Hepatic stellate cell (primary cell): ENCODE results near the gene TAS2R14.

Experiments used
- DNase-seq: peaks from one replicate; pipeline ENCODE4 v3.0.0; 2011; ENCODE audit warnings: low spot score

TAS2R14 gene

DNA sequence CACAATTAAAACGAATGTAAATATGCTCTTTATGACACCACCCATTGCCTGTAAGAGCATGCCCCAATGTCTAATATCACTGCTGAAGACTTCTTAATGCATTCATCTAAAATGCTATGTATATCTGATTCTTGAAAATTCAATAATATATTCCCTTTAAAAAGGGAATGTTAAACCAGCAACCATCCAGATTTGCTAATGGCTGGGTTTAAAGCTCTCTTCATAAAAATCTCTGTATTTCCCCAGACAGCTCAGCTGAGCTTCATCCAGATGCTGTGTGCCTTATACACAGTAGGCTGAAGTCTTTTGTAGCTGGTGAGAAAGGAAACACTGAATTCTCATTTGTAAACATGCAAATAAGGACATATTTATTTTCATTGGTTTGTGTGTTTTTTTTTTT lies at the start of gene TAS2R14:
Gene TAS2R14 (minus strand): TSS at position 101 of the 400 bp plus-strand sequence. CDS start 56 bp downstream, at position 45.
- no peak for DNase-seq

- no peak for DNase-seq
Observed at GRCh38 chr12:10986812-10987211, 47.7 kb upstream of the TAS2R14 start, which contains the start of gene TAS2R50. TAS2R50 (minus strand) TSS chr12:10986912; CDS start chr12:10986860, 52 bp downstream.

DNA sequence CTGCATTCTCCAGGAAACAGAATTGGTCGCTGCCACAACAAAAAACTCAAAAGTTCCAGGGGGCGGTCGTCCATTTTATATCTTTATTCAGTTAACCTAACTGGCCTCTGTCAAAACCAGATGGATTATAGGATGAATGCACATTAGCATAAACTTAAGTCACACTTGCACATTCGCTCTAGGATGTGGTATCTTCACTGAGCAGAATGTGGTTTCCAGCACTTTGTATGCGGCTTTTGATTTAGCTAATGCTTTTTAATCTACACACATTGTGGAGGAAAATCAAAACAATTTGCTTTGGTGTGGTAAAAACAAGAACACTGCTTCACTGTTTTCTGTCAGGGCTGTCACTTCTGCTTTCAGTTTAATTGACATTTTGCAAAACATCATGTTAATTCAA lies 43.2 kb upstream of the TAS2R14 start:
- DNase-seq, result no peak

DNA sequence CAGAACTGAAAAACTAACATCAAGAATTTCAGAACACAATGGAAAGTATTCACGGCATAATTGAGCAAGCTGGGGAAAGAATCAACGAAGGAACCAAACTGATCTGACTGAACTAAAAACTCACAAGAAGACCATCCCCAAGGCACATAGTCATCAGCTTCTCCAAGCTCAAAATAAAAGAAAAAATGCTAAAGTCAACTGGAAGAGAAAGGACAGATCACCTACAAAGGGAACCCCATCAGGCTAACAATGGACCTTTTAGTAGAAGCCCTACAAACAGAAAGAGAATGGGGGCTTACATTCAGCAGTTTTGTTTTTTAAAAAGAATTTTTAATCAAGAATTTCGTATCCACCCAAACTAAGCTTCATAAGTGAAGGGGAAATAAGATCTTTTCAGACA lies 35.9 kb upstream of the TAS2R14 start:
- DNase-seq, result no peak

GRCh38 chr12:10968765-10969456 lies 29.8 kb upstream of the TAS2R14 start:
- DNase-seq, result no peak

- DNase-seq, result peak; percentile 6
Observed at GRCh38 chr12:10967409-10967808, 28.3 kb upstream of the TAS2R14 start.

DNA sequence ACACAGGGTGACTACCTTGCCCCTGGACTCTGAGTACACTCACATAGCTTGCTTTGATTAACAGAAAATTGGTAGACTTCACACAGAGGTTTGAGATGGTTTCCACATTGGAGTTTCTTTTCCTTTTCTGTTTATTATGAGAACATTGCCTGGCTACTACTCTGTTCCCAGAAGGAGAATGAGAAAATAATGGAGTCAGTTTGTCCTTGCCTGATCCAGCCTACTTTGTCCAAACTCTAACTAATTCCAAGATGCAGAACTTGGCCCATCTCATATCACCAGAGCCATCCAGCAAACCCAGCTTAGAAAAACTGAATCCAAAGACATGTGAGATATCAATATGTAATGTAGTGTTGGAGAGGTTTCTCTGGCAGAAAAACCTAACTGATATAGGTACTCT lies 27.3 kb upstream of the TAS2R14 start:
- no peak for DNase-seq

GRCh38 chr12:10965476-10965875 lies 26.4 kb upstream of the TAS2R14 start:
- no peak for DNase-seq

- no peak for DNase-seq
Observed at GRCh38 chr12:10960211-10960610, 21.1 kb upstream of the TAS2R14 start.

- DNase-seq, result no peak
Observed at GRCh38 chr12:10959804-10960203, 20.7 kb upstream of the TAS2R14 start.

- DNase-seq, result no peak
Observed at GRCh38 chr12:10957741-10958140, 18.7 kb upstream of the TAS2R14 start.

GRCh38 chr12:10956085-10956484 lies 17.0 kb upstream of the TAS2R14 start:
- no peak for DNase-seq

DNA sequence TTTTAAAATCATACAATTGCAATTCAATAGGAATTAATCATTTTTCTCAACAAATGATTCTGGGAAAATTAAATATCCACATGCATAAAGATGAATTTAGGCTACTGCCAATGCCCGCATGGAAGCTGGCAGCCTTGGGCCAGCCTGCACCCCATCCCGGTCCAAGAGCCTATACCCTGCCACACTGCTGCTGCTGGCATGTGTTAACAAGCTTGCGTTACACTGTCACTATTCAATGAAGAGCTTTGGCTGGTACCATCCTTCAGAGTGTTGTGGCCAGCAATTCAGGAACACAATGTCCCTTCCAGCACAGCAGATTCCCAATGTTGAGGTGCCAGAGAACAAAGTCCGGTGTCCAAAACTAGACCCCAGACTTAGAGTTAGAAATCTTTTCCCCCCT lies 13.6 kb upstream of the TAS2R14 start:
- no peak for DNase-seq

DNA sequence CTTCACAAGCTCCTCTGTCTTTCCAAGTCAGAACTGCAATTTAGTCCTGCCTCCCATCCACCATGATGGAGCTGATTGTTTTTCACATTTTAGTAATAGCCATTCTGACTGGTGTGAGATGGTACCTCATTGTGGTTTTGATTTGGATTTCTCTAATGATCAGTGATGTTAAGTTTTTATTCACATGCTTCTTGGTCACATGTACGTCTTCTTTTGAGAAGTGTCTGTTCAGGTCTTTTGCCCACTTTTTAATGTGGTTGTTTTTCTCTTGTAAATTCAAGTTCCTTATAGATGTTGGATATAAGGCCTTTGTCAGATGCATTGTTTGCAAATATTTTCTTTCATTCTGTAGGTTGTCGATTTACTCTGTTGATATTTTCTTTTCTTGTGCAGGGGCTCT lies 4.1 kb upstream of the TAS2R14 start:
- no peak for DNase-seq

DNA sequence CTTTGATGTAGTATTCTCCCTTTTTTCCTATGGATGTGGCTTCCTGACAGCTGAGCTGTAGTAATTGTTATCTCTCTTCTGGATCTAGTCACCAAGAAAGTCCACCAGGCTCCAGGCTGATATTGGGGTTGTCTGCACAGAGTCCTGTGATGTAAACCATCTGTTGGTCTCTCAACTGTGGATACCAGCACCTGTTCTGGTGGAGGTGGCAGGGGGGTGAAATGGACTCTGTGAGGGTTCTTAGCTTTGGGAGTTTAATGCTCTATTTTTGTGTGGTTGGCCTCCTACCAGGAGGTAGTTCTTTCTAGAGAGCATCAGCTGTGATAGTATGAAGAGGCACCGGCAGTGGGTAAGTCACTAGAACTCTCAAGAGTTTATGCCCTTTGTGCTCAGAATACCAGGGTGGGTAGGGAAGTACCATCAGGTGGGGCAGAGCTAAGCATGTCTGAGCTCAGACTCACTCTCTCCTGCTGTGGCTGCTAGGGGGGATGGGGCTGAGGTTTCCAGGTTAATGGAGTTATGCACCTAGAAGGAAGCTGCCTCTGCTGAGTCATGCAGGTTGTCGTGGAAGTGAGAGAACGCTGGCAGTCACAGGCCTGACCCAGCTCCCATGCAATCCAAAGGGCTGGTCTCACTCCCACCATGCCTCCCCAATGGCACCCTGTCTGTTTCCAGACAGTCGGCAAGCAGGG lies 3.0 kb upstream of the TAS2R14 start:
- DNase-seq, result no peak

DNA sequence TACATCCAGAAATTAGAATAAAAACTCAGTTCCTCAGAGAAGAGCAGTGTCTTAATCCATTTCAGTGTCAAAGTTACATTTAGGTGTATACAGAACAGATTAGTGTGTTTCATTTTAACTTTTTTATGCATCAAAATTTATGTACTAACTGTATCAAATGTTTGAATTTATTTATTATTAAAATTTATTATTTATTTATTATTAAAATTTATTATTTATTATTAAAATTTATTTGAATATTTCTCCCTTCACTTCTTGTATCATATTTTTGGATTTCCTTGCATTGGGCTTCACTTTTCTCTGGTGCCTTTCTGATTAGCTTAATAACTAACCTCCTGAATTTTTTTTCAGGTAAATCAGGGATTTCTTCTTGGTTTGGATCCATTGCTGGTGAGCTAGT lies 2.3 kb upstream of the TAS2R14 start:
- DNase-seq, result no peak

- DNase-seq, result peak; percentile 10
Observed at GRCh38 chr12:10940389-10940788, 1.3 kb upstream of the TAS2R14 start.

DNA sequence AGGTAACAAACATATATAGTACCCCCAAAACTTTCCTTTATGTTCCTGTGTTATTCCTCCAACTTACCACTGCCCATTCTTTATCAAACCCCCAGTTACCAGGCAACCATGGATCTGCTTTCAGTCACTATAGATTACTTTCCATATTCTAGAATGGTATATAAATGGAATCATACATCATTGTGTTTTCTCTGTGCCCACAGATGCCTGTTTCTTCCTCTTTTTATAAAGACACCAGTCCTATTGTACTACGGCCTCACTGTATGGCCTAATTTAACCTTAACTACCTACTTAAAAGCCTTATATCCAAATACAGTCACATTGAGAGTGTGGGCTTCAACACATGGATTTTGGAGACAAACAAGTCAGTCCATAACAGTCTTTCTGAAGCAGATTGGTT lies 2.6 kb downstream of the TAS2R14 start:
- no peak for DNase-seq

DNA sequence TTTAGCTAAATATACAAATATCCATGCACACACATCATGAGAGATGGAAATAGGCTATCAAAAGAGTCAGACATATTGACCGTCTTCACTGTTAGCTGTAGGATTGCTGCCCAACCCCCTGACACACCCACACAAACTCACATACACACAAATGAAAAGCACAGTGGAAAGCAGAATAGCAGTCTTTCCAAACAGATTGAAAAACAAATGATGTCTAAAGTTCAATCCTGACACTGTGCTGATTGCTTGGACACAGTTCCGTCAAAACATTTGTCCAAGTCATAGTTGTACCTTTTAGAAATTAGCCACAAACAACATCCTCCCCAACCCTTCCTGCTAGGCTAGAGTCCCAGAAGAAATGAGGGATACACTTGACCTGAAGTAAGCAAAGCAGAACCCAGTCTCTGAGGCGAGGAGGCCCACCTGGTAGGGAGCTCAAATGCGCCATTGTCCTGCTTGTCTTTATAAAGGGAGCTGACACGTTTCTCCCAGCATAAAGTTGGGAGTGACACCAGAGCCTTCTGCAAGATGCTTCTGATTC lies 10.2 kb downstream of the TAS2R14 start, which contains the start of gene PRH2:
Gene PRH2 (plus strand): TSS at position 491 of the 541 bp plus-strand sequence. CDS start 38 bp downstream, at position 529.
- no peak for DNase-seq

- no peak for DNase-seq
Observed at GRCh38 chr12:10926269-10926668, 12.8 kb downstream of the TAS2R14 start.

- DNase-seq, result no peak
Observed at GRCh38 chr12:10919809-10920208, 19.3 kb downstream of the TAS2R14 start.

DNA sequence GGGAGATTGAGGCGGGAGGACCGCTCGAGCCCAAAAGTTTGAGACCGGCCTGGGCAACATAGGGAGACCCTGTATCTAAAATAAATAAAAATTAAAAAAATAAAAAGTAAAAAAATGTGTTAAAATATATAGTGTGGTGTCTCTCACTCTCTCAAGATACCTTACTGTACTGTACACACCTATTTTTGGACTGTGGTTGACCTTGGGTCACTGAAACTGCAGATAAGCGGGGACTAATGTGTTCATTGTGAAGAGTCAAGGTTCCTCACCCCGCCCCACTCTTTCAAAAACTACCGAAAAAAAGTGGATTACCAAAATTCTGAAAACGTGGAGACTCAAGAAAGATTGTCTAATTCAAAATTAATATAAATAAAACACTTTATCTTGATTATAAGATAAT lies 28.7 kb downstream of the TAS2R14 start:
- DNase-seq, result no peak

GRCh38 chr12:10909462-10909861 lies 29.6 kb downstream of the TAS2R14 start, which contains the start of gene TAS2R13:
TAS2R13 (minus strand) TSS chr12:10909562; CDS start chr12:10909298, 264 bp downstream.
- DNase-seq, result no peak
